Natural killer cell (primary cell): ENCODE data around the gene SNRPD3. TPM values are rescaled to one million over a fixed set of nuclear protein-coding genes. Genes with fewer than 3 reads are reported as not detected.

Experiments used
- ATAC-seq, 3 donors: fragments of 150-1000 bp in 2 of 3; fragments of 200-7000 bp in 1 of 3; cut with Tn5 transposase; 1 replicate in 1 of 3; 2 replicates in 2 of 3; pipeline ENCODE4 v1.10.0; 2021; ENCODE audit warnings: mild to moderate bottlenecking in 2 of 3, moderate library complexity in 2 of 3
- DNase-seq, 2 donors: peaks; one replicate each; pipeline versions ENCODE4 v3.0.0 to v3.0.0-alpha.2; 2013 to 2021; ENCODE audit warnings: mixed read lengths in 1 of 2
- H3K27ac ChIP-seq: one replicate; pipeline ENCODE4 v1.5.1; 2013; ENCODE audit warnings: mild to moderate bottlenecking, low read length
- H3K27me3 ChIP-seq: one replicate; pipeline ENCODE4 v1.6.1; 2013; ENCODE audit warnings: low read length; ENCODE audit not compliant: control insufficient read depth, insufficient read depth
- H3K36me3 ChIP-seq: one replicate; pipeline ENCODE4 v1.6.1; 2013; ENCODE audit warnings: low read length; ENCODE audit not compliant: control insufficient read depth, insufficient read depth
- H3K4me1 ChIP-seq: one replicate; pipeline ENCODE4 v1.6.1; 2013; ENCODE audit warnings: low read length; ENCODE audit not compliant: control insufficient read depth, insufficient read depth
- H3K4me3 ChIP-seq: one replicate; pipeline ENCODE4 v1.5.1; 2013; ENCODE audit warnings: low read length
- H3K9me3 ChIP-seq: one replicate; pipeline ENCODE4 v1.6.1; 2013; ENCODE audit warnings: low read length; ENCODE audit not compliant: control insufficient read depth, insufficient read depth
- H3K27ac Mint-ChIP-seq, 2 donors: one replicate each; pipeline ENCODE4 v1.8.0; 2022; ENCODE audit warnings: mild to moderate bottlenecking in 2 of 2, mixed read lengths in 2 of 2, moderate library complexity in 1 of 2
- H3K27me3 Mint-ChIP-seq, 2 donors: one replicate each; pipeline ENCODE4 v1.8.0; 2022; ENCODE audit warnings: low read depth in 2 of 2, mixed read lengths in 2 of 2
- H3K36me3 Mint-ChIP-seq: one replicate; pipeline ENCODE4 v1.8.0; 2022; ENCODE audit warnings: mixed read lengths
- H3K4me1 Mint-ChIP-seq, 2 donors: one replicate each; pipeline ENCODE4 v1.8.0; 2022; ENCODE audit warnings: mixed read lengths in 2 of 2
- H3K4me3 Mint-ChIP-seq: one replicate; pipeline ENCODE4 v1.8.0; 2022; ENCODE audit warnings: mild to moderate bottlenecking, moderate library complexity, mixed read lengths
- H3K9me3 Mint-ChIP-seq, 2 donors: one replicate each; pipeline ENCODE4 v1.8.0; 2022; ENCODE audit warnings: mixed read lengths in 2 of 2
- WGBS: methylation state at CpG from one replicate; pipeline ENCODE4 v1.1.7; 2013; ENCODE audit warnings: missing lambda C conversion rate; ENCODE audit not compliant: insufficient coverage; 5-methylcytosine and 5-hydroxymethylcytosine counted together
- intact Hi-C: fragments of 100-400 bp; cut with micrococcal nuclease; formaldehyde crosslinking; loops from one replicate; pipeline ENCODE4 v1.14.2; 2022
- total RNA-seq, 4 donors: library from RNA; stranded (reverse); fragments of 120-200 nt in 1 of 4; gene quantifications; one replicate each; pipeline versions ENCODE4 v1.2.3 to v1.2.4, GENCODE V29; 2013 to 2022
- TF ChIP-seq, protein P1 (sequence below): fragments of 200-600 bp; IDR thresholded peaks from one replicate; pipeline ENCODE4 v1.8.0; 2022; ENCODE audit warnings: antibody characterized with exemption

Gene SNRPD3
- total RNA-seq, 3 donors from 2014 or later (not counting 1 experiment from before 2014, with no cell fraction given): 40.9 to 44.6 (median 44.0) TPM

DNA sequence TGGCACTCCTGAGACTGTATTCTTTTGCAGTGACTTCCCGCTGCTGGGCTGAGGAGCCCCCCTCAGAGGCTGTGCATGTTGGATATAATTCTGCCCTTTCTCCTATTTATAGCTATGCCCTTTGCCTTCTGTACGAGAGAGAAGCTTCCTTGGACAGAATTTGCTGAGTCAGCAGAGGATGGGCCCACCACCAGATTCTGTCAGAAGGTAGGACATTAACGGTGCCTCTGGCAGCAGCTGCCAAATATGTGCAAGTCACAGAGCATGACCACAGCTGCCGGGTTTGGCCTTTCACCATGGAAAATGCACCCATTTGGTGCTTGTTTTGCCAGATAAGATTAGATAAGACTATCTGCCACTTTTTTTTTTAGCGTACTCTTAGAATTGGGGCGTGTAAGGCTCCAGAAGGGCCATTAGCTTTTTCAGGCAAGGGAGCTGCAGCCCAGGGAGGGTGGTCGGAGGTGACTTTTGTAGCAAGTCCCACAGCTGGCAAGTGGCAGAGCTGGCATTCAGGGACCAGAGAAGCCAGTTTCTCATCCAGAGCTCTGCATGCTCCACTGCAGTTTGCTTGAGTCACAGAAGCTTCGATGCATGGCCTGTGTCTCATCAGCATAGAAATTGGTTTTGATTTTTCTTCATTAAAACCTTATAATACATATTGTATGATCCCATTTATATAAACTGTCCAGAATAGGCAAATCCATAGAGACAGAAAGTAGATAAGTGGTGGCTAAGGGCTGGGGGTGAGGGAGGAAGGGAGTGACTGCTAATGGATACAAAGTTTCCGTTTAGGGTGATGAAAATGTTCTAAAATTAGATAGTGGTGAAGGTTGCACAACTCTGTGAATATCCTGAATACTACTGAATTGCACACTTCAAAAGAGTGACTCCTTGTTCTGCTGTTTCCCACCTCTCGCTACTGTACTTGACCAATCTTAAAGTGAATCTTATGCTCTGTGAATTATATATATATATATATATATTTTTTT is 44.9 kb upstream of the SNRPD3 start:
- H3K36me3 Mint-ChIP-seq: no peaks in the 10 kb centered on the region
- H3K27me3 Mint-ChIP-seq: no peaks in the 10 kb centered on the region
- peak overlapping the region; percentile 30 to 56 for H3K27ac Mint-ChIP-seq
- 28% methylated on average over 8 of the region's 10 CpGs for WGBS
- Histone ChIP-seq H3K4me1 (peaks cover 32% of the 10 kb centered on the region), H3K9me3 (no peaks in the 10 kb centered on the region), H3K27me3 (no peaks in the 10 kb centered on the region), H3K4me3 (no peak overlapping the region), H3K27ac (no peak overlapping the region), H3K36me3 (no peaks in the 10 kb centered on the region)
- TF ChIP-seq, protein P1, sequence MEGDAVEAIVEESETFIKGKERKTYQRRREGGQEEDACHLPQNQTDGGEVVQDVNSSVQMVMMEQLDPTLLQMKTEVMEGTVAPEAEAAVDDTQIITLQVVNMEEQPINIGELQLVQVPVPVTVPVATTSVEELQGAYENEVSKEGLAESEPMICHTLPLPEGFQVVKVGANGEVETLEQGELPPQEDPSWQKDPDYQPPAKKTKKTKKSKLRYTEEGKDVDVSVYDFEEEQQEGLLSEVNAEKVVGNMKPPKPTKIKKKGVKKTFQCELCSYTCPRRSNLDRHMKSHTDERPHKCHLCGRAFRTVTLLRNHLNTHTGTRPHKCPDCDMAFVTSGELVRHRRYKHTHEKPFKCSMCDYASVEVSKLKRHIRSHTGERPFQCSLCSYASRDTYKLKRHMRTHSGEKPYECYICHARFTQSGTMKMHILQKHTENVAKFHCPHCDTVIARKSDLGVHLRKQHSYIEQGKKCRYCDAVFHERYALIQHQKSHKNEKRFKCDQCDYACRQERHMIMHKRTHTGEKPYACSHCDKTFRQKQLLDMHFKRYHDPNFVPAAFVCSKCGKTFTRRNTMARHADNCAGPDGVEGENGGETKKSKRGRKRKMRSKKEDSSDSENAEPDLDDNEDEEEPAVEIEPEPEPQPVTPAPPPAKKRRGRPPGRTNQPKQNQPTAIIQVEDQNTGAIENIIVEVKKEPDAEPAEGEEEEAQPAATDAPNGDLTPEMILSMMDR: no peak
- ATAC-seq: peak; percentile 68 to 71 (median 70)
- peak overlapping the region; percentile 63 for H3K4me3 Mint-ChIP-seq
- H3K9me3 Mint-ChIP-seq: no peaks in the 10 kb centered on the region
- intact Hi-C loops: no loop called here
- H3K4me1 Mint-ChIP-seq: peaks cover 29 to 35% of the 10 kb centered on the region in 2 donors
- no peak for DNase-seq

DNA sequence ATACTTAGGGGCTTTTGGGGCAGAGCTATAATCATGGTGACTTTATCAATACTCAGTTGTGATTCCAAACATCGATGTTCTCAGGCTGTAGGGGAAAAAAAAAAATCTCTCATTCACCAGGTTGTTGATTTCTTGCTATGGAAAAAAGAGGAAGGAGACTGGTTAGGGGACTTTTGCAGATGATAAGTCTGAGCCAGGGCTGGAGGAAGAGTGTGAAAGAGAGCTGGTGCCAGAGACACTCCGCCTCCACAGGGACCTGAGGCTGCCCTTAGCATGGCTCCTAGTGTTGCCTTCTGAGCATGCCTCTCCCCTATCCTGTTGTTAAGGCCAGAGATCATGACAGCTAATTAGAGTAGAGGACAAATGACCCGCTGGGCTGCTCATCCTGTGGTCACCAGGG is 43.8 kb upstream of the SNRPD3 start:
- peak; percentile 28 to 43 (median 33) for ATAC-seq
- DNase-seq: no peak
- Mint-ChIP-seq H3K9me3 (no peaks in the 10 kb centered on the region), H3K27ac (peak overlapping the region; percentile 22 to 30), H3K36me3 (no peaks in the 10 kb centered on the region), H3K4me1 (peaks cover 29 to 42% of the 10 kb centered on the region in 2 donors), H3K4me3 (peak overlapping the region; percentile 50), H3K27me3 (no peaks in the 10 kb centered on the region)
- H3K27ac ChIP-seq: no peak overlapping the region
- intact Hi-C loops: no loop called here
- H3K27me3 ChIP-seq: no peaks in the 10 kb centered on the region
- 55% methylated on average over 2 of the region's 3 CpGs for WGBS
- no peaks in the 10 kb centered on the region for H3K9me3 ChIP-seq
- no peak overlapping the region for H3K4me3 ChIP-seq
- H3K4me1 ChIP-seq: peaks cover 35% of the 10 kb centered on the region
- H3K36me3 ChIP-seq: no peaks in the 10 kb centered on the region
- TF ChIP-seq, protein P1: no peak

DNA sequence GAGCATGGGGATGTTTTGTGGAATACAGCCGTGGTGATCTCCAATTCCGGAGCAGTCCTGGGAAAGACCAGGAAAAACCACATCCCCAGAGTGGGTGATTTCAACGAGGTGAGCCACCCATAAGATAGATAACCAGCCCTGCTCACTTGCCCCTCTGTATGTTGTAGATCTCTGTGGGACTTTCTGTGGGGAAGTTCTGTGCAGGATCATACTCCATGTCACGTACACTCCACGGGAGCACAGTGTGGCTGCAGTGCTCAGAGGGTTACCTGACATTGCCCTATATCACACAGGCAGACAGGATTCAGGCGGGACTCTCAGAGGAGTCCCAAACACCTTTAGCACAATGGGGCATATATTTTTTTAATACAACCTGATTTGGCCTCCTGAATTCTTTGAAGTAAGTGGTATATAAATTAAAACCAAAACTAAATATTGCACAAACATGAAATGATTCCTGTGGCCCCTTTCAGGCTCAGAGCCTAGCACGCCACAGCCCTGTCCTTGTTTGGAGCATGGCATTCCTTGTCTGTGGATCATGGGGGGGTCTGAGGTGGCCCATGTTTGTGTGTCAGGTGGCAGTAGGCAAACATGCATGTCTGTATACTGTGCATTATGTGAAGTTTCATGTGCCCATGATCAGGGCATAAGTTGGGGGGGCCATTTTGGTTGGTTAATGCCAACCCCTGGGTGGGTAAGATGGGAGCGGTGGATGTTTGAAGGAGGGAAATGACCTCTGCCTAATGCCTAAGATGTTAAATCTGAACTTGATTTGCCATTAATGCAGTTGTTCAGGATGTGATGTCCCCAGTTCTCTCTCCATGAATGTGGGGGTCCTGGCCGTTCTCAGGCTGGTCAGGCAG is 42.2 kb upstream of the SNRPD3 start:
- Mint-ChIP-seq H3K36me3 (no peaks in the 10 kb centered on the region), H3K27me3 (no peaks in the 10 kb centered on the region), H3K9me3 (no peaks in the 10 kb centered on the region), H3K4me1 (peaks cover 29 to 42% of the 10 kb centered on the region in 2 donors), H3K4me3 (no peak overlapping the region), H3K27ac (no peak overlapping the region)
- no peaks in the 10 kb centered on the region for H3K9me3 ChIP-seq
- WGBS: 95% methylated on average over 8 of the region's 9 CpGs
- no peaks in the 10 kb centered on the region for H3K36me3 ChIP-seq
- intact Hi-C loops: no loop called here
- H3K27me3 ChIP-seq: no peaks in the 10 kb centered on the region
- TF ChIP-seq, protein P1: no peak
- peaks cover 32% of the 10 kb centered on the region for H3K4me1 ChIP-seq
- DNase-seq: no peak
- ATAC-seq: no peak
- H3K4me3 ChIP-seq: no peak overlapping the region
- no peak overlapping the region for H3K27ac ChIP-seq
